ENCODE measurements around the gene TLN1. TPM values are rescaled to one million over a fixed set of nuclear protein-coding genes. Genes with fewer than 3 reads are reported as not detected.
A peak's percentile ranks its signal among the peaks of the same experiment; 100 is the strongest.

The TLN1 gene
- total RNA-seq, 4 donors from 2014 or later: 142 to 245 (median 184) TPM

DNA sequence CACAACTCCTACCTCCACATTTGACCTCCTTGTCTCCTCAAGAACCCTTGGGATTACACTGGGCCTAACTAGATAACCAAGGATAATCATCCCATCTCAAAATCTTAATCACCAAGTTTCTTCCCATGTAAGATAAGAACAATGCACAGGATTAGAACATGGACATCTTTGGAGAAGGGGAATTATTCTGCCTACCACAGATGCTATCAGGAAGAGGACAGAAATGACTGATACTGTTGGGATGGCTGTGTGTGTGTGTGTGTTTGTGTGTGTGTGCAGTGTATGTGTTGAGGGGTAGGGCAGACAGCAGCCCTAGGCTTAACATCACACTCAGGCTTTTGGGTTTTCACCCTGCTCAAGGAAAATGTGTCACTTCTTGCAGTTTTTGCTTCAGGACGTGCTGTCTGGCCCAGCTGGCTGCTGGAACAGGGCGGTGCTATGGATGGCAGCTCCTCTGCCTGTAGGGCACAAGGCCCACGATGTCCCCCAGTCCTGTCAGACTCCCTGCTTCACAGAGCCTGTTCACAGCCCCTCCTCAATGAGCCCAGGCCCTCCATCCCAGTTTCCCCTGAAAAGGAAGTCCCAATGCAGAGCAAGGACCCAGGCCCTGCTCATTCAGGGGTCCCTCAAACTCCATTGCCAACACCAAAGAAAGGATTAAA lies 50.5 kb downstream of the TLN1 start:
- DNase-seq: no peak
- intact Hi-C loops (cut with DNase I): no loop called here
- Histone ChIP-seq H3K4me1 (no peaks in the 10 kb centered on the region), H3K4me3 (replicated peaks in 1 of 3) (no peak overlapping the region), H3K9me3 (no peaks in the 10 kb centered on the region), H3K27me3 (no peaks in the 10 kb centered on the region), H3K36me3 (peaks cover 0 to 6% of the 10 kb centered on the region in 2 donors), H3K27ac (no peak overlapping the region)
- TF ChIP-seq, protein P1, sequence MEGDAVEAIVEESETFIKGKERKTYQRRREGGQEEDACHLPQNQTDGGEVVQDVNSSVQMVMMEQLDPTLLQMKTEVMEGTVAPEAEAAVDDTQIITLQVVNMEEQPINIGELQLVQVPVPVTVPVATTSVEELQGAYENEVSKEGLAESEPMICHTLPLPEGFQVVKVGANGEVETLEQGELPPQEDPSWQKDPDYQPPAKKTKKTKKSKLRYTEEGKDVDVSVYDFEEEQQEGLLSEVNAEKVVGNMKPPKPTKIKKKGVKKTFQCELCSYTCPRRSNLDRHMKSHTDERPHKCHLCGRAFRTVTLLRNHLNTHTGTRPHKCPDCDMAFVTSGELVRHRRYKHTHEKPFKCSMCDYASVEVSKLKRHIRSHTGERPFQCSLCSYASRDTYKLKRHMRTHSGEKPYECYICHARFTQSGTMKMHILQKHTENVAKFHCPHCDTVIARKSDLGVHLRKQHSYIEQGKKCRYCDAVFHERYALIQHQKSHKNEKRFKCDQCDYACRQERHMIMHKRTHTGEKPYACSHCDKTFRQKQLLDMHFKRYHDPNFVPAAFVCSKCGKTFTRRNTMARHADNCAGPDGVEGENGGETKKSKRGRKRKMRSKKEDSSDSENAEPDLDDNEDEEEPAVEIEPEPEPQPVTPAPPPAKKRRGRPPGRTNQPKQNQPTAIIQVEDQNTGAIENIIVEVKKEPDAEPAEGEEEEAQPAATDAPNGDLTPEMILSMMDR (IDR thresholded peaks at IDR 0.05): no peak
- no peak for TF ChIP-seq POLR2A (IDR thresholded peaks at IDR 0.05)
- 63 to 83% methylated on average over 3 of the region's 3 CpGs for WGBS, 2 donors

DNA sequence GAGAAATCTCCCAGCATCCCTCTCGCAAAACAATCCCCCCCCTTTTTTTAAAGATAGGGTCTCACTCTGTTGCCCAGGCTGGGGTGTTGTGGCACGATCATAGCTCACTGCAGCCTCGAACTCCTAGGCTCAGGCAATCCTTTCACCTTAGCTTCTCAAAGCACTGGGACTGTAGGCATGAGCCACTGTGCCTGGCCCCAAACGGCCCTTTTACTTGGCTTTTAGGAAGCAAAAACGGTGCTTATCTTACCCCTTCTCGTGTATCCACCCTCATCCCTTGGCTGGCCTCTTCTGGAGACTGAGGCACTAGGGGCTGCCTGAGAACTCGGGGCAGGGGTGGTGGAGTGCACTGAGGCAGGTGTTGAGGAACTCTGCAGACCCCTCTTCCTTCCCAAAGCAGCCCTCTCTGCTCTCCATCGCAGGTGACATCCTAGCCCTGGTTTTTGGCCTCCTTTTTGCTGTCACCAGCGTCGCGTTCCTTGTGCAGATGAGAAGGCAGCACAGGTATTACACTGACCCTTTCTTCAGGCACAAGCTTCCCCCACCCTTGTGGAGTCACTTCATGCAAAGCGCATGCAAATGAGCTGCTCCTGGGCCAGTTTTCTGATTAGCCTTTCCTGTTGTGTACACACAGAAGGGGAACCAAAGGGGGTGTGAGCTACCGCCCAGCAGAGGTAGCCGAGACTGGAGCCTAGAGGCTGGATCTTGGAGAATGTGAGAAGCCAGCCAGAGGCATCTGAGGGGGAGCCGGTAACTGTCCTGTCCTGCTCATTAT lies 51.5 kb downstream of the TLN1 start:
- no peaks in the 10 kb centered on the region for H3K9me3 ChIP-seq
- DNase-seq: no peak
- H3K36me3 ChIP-seq: peaks cover 0 to 6% of the 10 kb centered on the region in 2 donors
- intact Hi-C loops (cut with DNase I): no loop called here
- 62 to 63% methylated on average over 15 of the region's 15 CpGs for WGBS, 2 donors
- H3K27me3 ChIP-seq: no peaks in the 10 kb centered on the region
- peaks cover 4 to 8% of the 10 kb centered on the region in 2 donors for H3K4me1 ChIP-seq
- TF ChIP-seq, protein P1 (IDR thresholded peaks at IDR 0.05): no peak
- no peak for TF ChIP-seq POLR2A (IDR thresholded peaks at IDR 0.05)
- H3K4me3 ChIP-seq (replicated peaks in 1 of 3): no peak overlapping the region
- H3K27ac ChIP-seq: no peak overlapping the region

DNA sequence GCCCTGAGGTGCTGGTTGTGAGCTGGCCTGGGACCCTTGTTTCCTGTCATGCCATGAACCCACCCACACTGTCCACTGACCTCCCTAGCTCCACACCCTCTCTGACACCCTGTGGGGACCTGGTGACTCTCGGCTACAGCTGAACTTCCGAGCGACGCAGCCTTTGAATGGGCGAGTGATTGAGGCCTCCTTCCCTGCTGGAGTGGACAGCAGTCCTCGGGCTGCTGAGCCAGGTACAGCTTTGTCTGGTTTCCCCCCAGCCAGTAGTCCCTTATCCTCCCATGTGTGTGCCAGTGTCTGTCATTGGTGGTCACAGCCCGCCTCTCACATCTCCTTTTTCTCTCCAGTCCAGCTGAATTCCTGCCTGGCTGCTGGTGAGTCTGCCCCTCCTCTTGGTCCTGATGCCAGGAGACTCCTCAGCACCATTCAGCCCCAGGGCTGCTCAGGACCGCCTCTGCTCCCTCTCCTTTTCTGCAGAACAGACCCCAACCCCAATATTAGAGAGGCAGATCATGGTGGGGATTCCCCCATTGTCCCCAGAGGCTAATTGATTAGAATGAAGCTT lies 52.1 kb downstream of the TLN1 start:
- 89% methylated on average over 8 of the region's 8 CpGs for WGBS, 2 donors

DNA sequence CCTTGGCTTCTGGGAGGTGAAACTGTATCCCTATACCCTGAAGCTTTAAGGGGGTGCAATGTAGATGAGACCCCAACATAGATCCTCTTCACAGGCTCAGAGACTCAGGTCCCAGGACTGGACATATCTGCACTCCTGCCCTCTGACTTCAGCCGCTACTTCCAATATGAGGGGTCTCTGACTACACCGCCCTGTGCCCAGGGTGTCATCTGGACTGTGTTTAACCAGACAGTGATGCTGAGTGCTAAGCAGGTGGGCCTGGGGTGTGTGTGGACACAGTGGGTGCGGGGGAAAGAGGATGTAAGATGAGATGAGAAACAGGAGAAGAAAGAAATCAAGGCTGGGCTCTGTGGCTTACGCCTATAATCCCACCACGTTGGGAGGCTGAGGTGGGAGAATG lies 52.9 kb downstream of the TLN1 start:
- 90 to 91% methylated on average over 5 of the region's 5 CpGs for WGBS, 2 donors
- H3K9me3 ChIP-seq: no peaks in the 10 kb centered on the region
- no peak overlapping the region for H3K27ac ChIP-seq
- no peaks in the 10 kb centered on the region for H3K27me3 ChIP-seq
- no peak for DNase-seq
- no peaks in the 10 kb centered on the region for H3K36me3 ChIP-seq
- no peak overlapping the region for H3K4me3 ChIP-seq (replicated peaks in 1 of 3)
- no peak for TF ChIP-seq POLR2A (IDR thresholded peaks at IDR 0.05)
- H3K4me1 ChIP-seq: peaks cover 4 to 10% of the 10 kb centered on the region in 2 donors
- intact Hi-C loops (cut with DNase I): no loop called here

More for the DNA sequence above, 52.1 kb downstream of the TLN1 start:
- H3K27me3 ChIP-seq: no peaks in the 10 kb centered on the region
- H3K4me1 ChIP-seq: peaks cover 4 to 10% of the 10 kb centered on the region in 2 donors
- peaks cover 0 to 3% of the 10 kb centered on the region in 2 donors for H3K36me3 ChIP-seq
- no peak overlapping the region for H3K27ac ChIP-seq
- TF ChIP-seq, protein P1 (IDR thresholded peaks at IDR 0.05): no peak
- no peak for TF ChIP-seq POLR2A (IDR thresholded peaks at IDR 0.05)
- intact Hi-C loops (cut with DNase I): no loop called here
- H3K9me3 ChIP-seq: no peaks in the 10 kb centered on the region
- no peak for DNase-seq
- no peak overlapping the region for H3K4me3 ChIP-seq (replicated peaks in 1 of 3)

DNA sequence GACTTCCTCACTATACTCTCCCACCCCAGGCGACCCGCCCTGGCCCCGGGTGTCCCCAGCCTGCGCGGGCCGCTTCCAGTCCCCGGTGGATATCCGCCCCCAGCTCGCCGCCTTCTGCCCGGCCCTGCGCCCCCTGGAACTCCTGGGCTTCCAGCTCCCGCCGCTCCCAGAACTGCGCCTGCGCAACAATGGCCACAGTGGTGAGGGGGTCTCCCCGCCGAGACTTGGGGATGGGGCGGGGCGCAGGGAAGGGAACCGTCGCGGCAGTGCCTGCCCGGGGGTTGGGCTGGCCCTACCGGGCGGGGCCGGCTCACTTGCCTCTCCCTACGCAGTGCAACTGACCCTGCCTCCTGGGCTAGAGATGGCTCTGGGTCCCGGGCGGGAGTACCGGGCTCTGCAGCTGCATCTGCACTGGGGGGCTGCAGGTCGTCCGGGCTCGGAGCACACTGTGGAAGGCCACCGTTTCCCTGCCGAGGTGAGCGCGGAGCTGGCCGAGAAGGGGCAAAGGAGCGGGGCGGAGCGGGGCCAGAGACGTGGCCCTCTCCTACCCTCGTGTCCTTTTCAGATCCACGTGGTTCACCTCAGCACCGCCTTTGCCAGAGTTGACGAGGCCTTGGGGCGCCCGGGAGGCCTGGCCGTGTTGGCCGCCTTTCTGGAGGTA lies 56.1 kb downstream of the TLN1 start:
- H3K4me3 ChIP-seq (replicated peaks in 1 of 3): peak overlapping the region in 2 of 3 donors; percentile 47 to 48
- 6 to 13% methylated on average over 8 to 20 of the region's 51 CpGs for WGBS, 2 donors
- DNase-seq: peak; percentile 53 to 56
- no peak for TF ChIP-seq POLR2A (IDR thresholded peaks at IDR 0.05)
- TF ChIP-seq, protein P1 (IDR thresholded peaks at IDR 0.05): no peak
- H3K9me3 ChIP-seq: no peaks in the 10 kb centered on the region
- no peaks in the 10 kb centered on the region for H3K27me3 ChIP-seq
- intact Hi-C loops (cut with DNase I): no loop called here
- H3K27ac ChIP-seq: no peak overlapping the region
- peaks cover 4 to 10% of the 10 kb centered on the region in 2 donors for H3K4me1 ChIP-seq
- no peaks in the 10 kb centered on the region for H3K36me3 ChIP-seq

Measured in thyroid gland (tissue), 4 donors.